Right forelimb (tissue), 1 donor: ENCODE results near the gene ZNF500.
A peak's percentile ranks its signal among the peaks of the same experiment; 100 is the strongest.
"Not testable (repeated sequence)": the region's sequence is repeated elsewhere in the genome, so short reads cannot be mapped to it uniquely, and the experiment has no call there.

Source experiments
- DNase-seq: peaks from one replicate; pipeline ENCODE4 v3.0.0-alpha.2; 2018

ZNF500 gene

GRCh38 chr16:4738370-4738769 lies 28.6 kb downstream of the ZNF500 start:
- not testable (repeated sequence) for DNase-seq

GRCh38 chr16:4737545-4737944 lies 29.4 kb downstream of the ZNF500 start:
- no peak for DNase-seq

GRCh38 chr16:4736546-4736945 lies 30.4 kb downstream of the ZNF500 start:
- DNase-seq = no peak

- DNase-seq = peak; percentile 94
Measured at GRCh38 chr16:4734730-4735535, 32.0 kb downstream of the ZNF500 start.

- DNase-seq = peak; percentile 93
Measured at GRCh38 chr16:4734063-4734729, 32.8 kb downstream of the ZNF500 start, which contains the start of the genes ANKS3 and DNAAF8. ANKS3 (minus strand) TSS chr16:4734271; CDS start chr16:4730149, 4,122 bp downstream. DNAAF8 (plus strand) TSS chr16:4734537; CDS start chr16:4736515, 1,978 bp downstream.

GRCh38 chr16:4733747-4734062 lies 33.3 kb downstream of the ZNF500 start:
- DNase-seq = no peak

GRCh38 chr16:4733211-4733742 lies 33.7 kb downstream of the ZNF500 start:
- no peak for DNase-seq

GRCh38 chr16:4729876-4730275 lies 37.1 kb downstream of the ZNF500 start:
- no peak for DNase-seq

GRCh38 chr16:4728676-4729075 lies 38.3 kb downstream of the ZNF500 start:
- DNase-seq = no peak

GRCh38 chr16:4726616-4727015 lies 40.3 kb downstream of the ZNF500 start:
- no peak for DNase-seq

- no peak for DNase-seq
Measured at GRCh38 chr16:4724661-4725270, 42.2 kb downstream of the ZNF500 start.

GRCh38 chr16:4723071-4723767 lies 43.7 kb downstream of the ZNF500 start:
- DNase-seq = no peak

GRCh38 chr16:4718466-4718865 lies 48.5 kb downstream of the ZNF500 start:
- no peak for DNase-seq

GRCh38 chr16:4714996-4715395 lies 52.0 kb downstream of the ZNF500 start:
- no peak for DNase-seq

- no peak for DNase-seq
Measured at GRCh38 chr16:4713663-4714501, 53.1 kb downstream of the ZNF500 start.

GRCh38 chr16:4709481-4709880 lies 57.5 kb downstream of the ZNF500 start:
- DNase-seq = no peak

GRCh38 chr16:4706871-4707270 lies 60.1 kb downstream of the ZNF500 start:
- no peak for DNase-seq

- no peak for DNase-seq
Measured at GRCh38 chr16:4704913-4705312, 62.0 kb downstream of the ZNF500 start.

GRCh38 chr16:4704491-4704890 lies 62.5 kb downstream of the ZNF500 start:
- DNase-seq = no peak

GRCh38 chr16:4703906-4704305 lies 63.1 kb downstream of the ZNF500 start:
- no peak for DNase-seq

- DNase-seq = no peak
Measured at GRCh38 chr16:4702466-4702808, 64.5 kb downstream of the ZNF500 start.

- DNase-seq = no peak
Measured at GRCh38 chr16:4701791-4702465, 65.0 kb downstream of the ZNF500 start.
